ENCODE results near the gene PTPDC1.
"Not testable (repeated sequence)": the region's sequence is repeated elsewhere in the genome, so short reads cannot be mapped to it uniquely, and the experiment has no call there.

The PTPDC1 gene

DNA sequence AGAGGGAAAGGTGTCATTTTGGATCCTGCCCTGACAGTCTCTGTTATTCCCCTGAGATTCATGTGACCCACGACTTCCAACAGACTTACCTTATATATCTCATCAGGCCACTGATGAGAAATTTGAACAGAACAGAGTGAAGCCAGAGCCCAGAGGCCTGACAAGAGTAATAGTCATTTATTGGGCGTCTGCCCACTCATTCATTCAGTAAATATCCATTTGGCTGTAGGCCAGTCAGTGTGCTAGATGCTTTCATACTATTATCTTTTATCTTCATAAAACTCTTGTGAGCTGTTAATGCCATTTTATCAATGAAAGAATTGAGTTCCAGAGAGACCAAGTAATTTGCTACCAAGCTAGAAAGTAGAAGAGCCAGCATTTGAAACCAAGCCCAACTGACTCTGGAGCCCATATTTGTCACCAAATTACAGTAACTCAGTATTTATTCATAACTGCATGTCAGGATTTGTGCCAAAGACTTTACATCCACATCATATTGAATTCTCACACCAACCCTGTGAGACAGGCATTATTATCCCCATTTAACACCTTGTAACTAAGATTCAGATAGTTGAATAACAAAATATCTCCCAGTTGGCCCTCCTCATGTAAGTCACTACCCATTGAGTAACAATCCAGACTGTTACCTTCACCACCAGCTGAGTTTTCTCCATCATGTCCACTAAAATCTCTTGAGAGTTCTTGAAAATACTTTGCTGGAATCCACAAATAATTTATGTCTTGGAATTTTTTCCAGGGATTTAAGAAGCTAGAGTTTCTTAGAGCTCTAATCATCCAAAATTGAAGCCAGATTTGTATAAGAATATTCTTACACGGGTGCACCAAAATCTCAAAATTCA is 2.5 kb downstream of the PTPDC1 start:
- no peak for DNase-seq (ENCODE audit: low spot score)
- no peak overlapping the region for H3K4me3 ChIP-seq

GRCh38 chr9:94094219-94095145 is 10.2 kb downstream of the PTPDC1 start:
- not testable (repeated sequence) for H3K4me3 ChIP-seq; DNase-seq (ENCODE audit: low spot score); H3K27ac ChIP-seq

More for the DNA sequence above, 2.5 kb downstream of the PTPDC1 start:
- no peak for TF ChIP-seq CTCF (IDR thresholded peaks at IDR 0.05)
- no peak overlapping the region for H3K27ac ChIP-seq

GRCh38 chr9:94096819-94097577 is 12.7 kb downstream of the PTPDC1 start:
- no peak overlapping the region for H3K27ac ChIP-seq
- DNase-seq (ENCODE audit: low spot score): no peak

DNA sequence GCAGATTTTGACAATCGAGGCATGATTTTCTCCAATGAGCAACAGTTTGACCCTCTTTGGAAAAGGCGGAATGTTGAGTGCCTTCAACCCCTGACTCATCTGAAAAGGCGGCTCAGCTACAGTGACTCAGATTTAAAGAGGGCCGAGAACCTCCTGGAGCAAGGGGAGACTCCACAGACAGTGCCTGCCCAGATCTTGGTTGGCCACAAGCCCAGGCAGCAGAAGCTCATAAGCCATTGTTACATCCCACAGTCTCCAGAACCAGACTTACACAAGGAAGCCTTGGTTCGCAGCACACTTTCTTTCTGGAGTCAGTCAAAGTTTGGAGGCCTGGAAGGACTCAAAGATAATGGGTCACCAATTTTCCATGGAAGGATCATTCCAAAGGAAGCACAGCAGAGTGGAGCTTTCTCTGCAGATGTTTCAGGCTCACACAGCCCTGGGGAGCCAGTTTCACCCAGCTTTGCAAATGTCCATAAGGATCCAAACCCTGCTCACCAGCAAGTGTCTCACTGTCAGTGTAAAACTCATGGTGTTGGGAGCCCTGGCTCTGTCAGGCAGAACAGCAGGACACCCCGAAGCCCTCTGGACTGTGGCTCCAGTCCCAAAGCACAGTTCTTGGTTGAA is 13.6 kb downstream of the PTPDC1 start:
- no peak for DNase-seq (ENCODE audit: low spot score)

More at GRCh38 chr9:94096819-94097577, 12.7 kb downstream of the PTPDC1 start:
- TF ChIP-seq CTCF (IDR thresholded peaks at IDR 0.05): no peak
- no peak overlapping the region for H3K4me3 ChIP-seq

DNA sequence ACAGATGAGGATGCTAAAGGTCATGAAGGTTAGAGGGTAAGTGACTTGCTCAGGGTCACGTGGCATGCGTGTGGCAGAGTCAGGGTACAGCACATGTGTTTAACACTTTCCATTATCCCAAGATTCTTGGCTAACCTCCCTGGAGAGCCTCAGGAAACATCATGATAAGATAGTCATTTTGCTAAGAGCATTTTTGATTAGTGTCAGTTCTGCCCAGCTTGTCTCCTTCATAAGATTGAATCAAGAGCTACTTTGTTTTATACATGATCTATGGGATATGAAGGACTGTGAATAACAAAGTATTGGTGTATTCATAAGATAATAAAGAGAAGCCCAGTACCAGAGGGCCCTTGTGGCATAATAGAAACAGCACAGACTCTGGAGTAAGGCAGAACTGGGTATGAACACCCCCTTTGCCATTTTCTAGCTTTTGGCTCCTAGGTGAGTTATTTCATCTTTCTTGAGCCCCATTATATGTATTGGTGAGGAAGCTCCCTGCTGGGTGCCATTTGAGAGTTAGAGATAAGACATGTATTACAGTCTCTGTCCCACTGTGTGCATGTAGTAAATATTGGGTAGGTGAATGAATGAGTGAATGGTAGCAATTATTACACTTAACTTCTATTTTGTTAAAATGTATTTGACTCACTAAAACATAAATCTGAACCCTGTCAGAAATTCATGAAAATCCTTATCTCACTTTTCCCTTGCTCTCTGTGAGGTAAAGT is 16.1 kb downstream of the PTPDC1 start:
- Histone ChIP-seq H3K27ac (no peak overlapping the region), H3K4me3 (no peak overlapping the region)
- TF ChIP-seq CTCF (IDR thresholded peaks at IDR 0.05): no peak
- DNase-seq (ENCODE audit: low spot score): no peak

More for the DNA sequence above, 13.6 kb downstream of the PTPDC1 start:
- Histone ChIP-seq H3K27ac (no peak overlapping the region), H3K4me3 (no peak overlapping the region)
- no peak for TF ChIP-seq CTCF (IDR thresholded peaks at IDR 0.05)

DNA sequence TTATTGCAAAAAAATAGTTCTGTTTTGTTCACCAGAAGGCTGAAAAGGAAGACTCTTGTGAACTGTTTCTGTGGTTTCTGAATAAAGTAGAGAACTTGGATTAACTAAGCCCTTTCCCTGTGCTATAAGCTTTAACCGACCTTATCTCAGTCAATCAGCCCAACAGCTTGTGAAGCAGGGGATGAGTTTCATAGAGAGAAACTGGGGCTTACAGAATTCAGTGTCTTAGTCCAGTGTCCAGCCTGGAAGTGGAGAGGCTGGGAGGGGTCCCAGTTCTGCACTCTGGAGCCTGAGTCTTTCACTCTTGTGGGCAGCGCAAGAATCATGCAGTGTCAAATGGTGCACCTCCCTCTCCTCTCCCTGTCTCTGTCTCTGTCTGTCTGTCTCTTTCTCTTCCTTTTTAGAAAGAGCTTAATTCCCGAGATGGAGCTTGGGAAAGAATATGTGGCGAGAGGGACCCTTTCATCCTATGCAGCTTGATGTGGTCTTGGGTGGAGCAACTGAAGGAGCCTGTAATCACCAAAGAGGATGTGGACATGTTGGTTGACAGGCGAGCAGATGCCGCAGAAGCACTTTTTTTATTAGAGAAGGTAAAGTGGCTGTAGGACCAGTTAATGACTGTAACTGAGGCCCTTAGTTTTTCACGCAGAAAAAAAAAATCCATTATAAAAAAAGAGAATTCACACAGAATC is 17.0 kb downstream of the PTPDC1 start:
- no peak for TF ChIP-seq CTCF (IDR thresholded peaks at IDR 0.05)
- no peak overlapping the region for H3K4me3 ChIP-seq
- H3K27ac ChIP-seq: no peak overlapping the region
- DNase-seq (ENCODE audit: low spot score): no peak
